Adrenal gland (tissue), 12 donors: Measurements from ENCODE around the gene ACSF2. TPM values are rescaled to one million over a fixed set of nuclear protein-coding genes. Genes with fewer than 3 reads are reported as not detected.

ENCODE experiments used
- DNase-seq, 7 donors: peaks; one replicate each; pipeline ENCODE4 v3.0.0-alpha.2; 2019 to 2020
- H3K27ac ChIP-seq, 5 donors: fragments of 200-600 bp; sonication (generic) in 4 of 5; 1 replicate in 3 of 5; 2 replicates in 2 of 5; pipeline versions ENCODE4 v1.5.1 to v1.8.0; 2016 to 2020; ENCODE audit warnings: mild to moderate bottlenecking in 1 of 5
- H3K27me3 ChIP-seq: fragments of 200-600 bp; 2 replicates; pipeline ENCODE4 v1.8.0; 2021
- H3K36me3 ChIP-seq, 2 donors: fragments of 200-600 bp; replicated peaks in 1 of 2; 1 replicate in 1 of 2; 2 replicates in 1 of 2; pipeline versions ENCODE4 v1.5.1 to v1.8.0; 2018 to 2022
- H3K4me1 ChIP-seq, 2 donors: fragments of 200-600 bp; replicated peaks in 1 of 2; 1 replicate in 1 of 2; 2 replicates in 1 of 2; pipeline versions ENCODE4 v1.5.1 to v1.8.0; 2018 to 2021
- H3K4me3 ChIP-seq, 4 donors: fragments of 200-600 bp; sonication (generic) in 3 of 4; one replicate each; pipeline ENCODE4 v1.5.1; 2016 to 2018
- H3K9me3 ChIP-seq, 3 donors: fragments of 200-600 bp; sonication (generic) in 1 of 3; replicated peaks in 1 of 3; 1 replicate in 2 of 3; 2 replicates in 1 of 3; pipeline versions ENCODE4 v1.5.1 to v1.8.0; 2016 to 2021
- CTCF ChIP-seq, 6 experiments: fragments of 450-650 bp in 4 of 6; fragments of 200-600 bp in 2 of 6; sonication (generic) in 1 of 6; IDR thresholded peaks; 1 replicate in 5 of 6; 2 replicates in 1 of 6; pipeline versions ENCODE4 v1.5.1 to v1.8.0; 2016 to 2021; ENCODE audit warnings: antibody characterized with exemption in 6 of 6, mild to moderate bottlenecking in 2 of 6, moderate library complexity in 1 of 6
- POLR2A ChIP-seq, 2 donors: fragments of 450-650 bp; IDR thresholded peaks; one replicate each; pipeline ENCODE4 v1.6.1; 2017; ENCODE audit warnings: antibody characterized with exemption in 2 of 2, mild to moderate bottlenecking in 2 of 2, moderate library complexity in 1 of 2
- WGBS, 4 donors: extraction: QIAGEN DNeasy Blood & Tissue Kit in 2 of 4; methylation state at CpG; one replicate each; pipeline versions ENCODE4 v1.1.5 to v1.1.7; 2013 to 2017; 5-methylcytosine and 5-hydroxymethylcytosine counted together
- intact Hi-C, 2 donors: fragments of 100-400 bp; cut with DNase I; formaldehyde crosslinking; loops; one replicate each; pipeline versions ENCODE4 v1.14.1 to v1.15.0; 2022 to 2023
- polyA plus RNA-seq, 3 donors: library from polyadenylated mRNA; stranded (reverse); fragments of 200-250 nt in 2 of 3; fragments of 350-450 nt in 1 of 3; fragmentation: Illumina TruSeq in 1 of 3; extraction: RNeasy Lipid Tissue Mini Kit (QIAGEN cat#74804) in 1 of 3; gene quantifications; one replicate each; pipeline ENCODE4 v1.2.3, GENCODE V29; 2013 to 2014
- total RNA-seq, 9 donors: library from RNA; depleted of rRNA in 4 of 9; stranded (reverse); fragments of >200 nt in 4 of 9; fragments of 120-200 nt in 1 of 9; fragmentation: NEBNext Ultra II Directional in 1 of 9; extraction: Animal tissue kit (Norgen Biotek cat#: 25700) in 1 of 9; gene quantifications; one replicate each; pipeline versions ENCODE4 v1.1.0 to v1.2.4, GENCODE V29; 2013 to 2023
- donor health status: healthy with polysubstance abuse.
- donor health status: Bipolar disorder and iron deficiency.
- donor health status: DM: yes; HTN: yes; CAD: no.
- donor health status: DM: no; HTN: no; CAD: no.
- donor health status: DM: no; HTN: no; CAD: no.
- donor health status: DM: yes; HTN: yes; CAD: no.

ACSF2 gene
- total and polyA plus RNA-seq, 12 donors: 92.1 to 434 (median 196) TPM

- no peaks in the 10 kb centered on the region for H3K27me3 ChIP-seq
- WGBS, 4 donors: 87 to 93% (median 90%) methylated on average over 9 to 14 of the region's 14 CpGs
- TF ChIP-seq CTCF (IDR thresholded peaks at IDR 0.05) (no peak), POLR2A (IDR thresholded peaks at IDR 0.05) (no peak)
- DNase-seq: no peak
- peaks cover 0 to 11% of the 10 kb centered on the region in 2 donors for H3K4me1 ChIP-seq
- no peaks in the 10 kb centered on the region for H3K9me3 ChIP-seq
- intact Hi-C loops: no loop called here
- no peak overlapping the region for H3K27ac ChIP-seq
- H3K36me3 ChIP-seq: peaks cover 0 to 21% of the 10 kb centered on the region in 2 donors
- no peak overlapping the region for H3K4me3 ChIP-seq
These were observed 35.6 kb downstream of the ACSF2 start for GRCh38 chr17:50461550-50462132.

GRCh38 chr17:50462446-50462845 lies 36.4 kb downstream of the ACSF2 start:
- DNase-seq: no peak
- no peak for TF ChIP-seq CTCF (IDR thresholded peaks at IDR 0.05)
- TF ChIP-seq POLR2A (IDR thresholded peaks at IDR 0.05): no peak
- H3K9me3 ChIP-seq: no peaks in the 10 kb centered on the region
- no peak overlapping the region for H3K4me3 ChIP-seq
- no peak overlapping the region for H3K27ac ChIP-seq
- peaks cover 0 to 11% of the 10 kb centered on the region in 2 donors for H3K4me1 ChIP-seq
- peaks cover 0 to 21% of the 10 kb centered on the region in 2 donors for H3K36me3 ChIP-seq
- no peaks in the 10 kb centered on the region for H3K27me3 ChIP-seq
- intact Hi-C loops: no loop called here
- WGBS, 4 donors: 76 to 87% (median 82%) methylated on average over 6 to 9 of the region's 9 CpGs

- no peak for TF ChIP-seq POLR2A (IDR thresholded peaks at IDR 0.05)
- no peak for TF ChIP-seq CTCF (IDR thresholded peaks at IDR 0.05)
- intact Hi-C loops: no loop called here
These were observed 38.1 kb downstream of the ACSF2 start for GRCh38 chr17:50464121-50464520.

GRCh38 chr17:50464736-50465135 lies 38.7 kb downstream of the ACSF2 start:
- Histone ChIP-seq H3K4me3 (no peak overlapping the region), H3K9me3 (no peaks in the 10 kb centered on the region), H3K36me3 (peaks cover 0 to 21% of the 10 kb centered on the region in 2 donors), H3K27me3 (no peaks in the 10 kb centered on the region), H3K27ac (no peak overlapping the region), H3K4me1 (peaks cover 15 to 16% of the 10 kb centered on the region in 2 donors)
- TF ChIP-seq POLR2A (IDR thresholded peaks at IDR 0.05) (no peak), CTCF (IDR thresholded peaks at IDR 0.05) (no peak)
- 85 to 92% (median 90%) methylated on average over 4 of the region's 4 CpGs for WGBS, 4 donors
- no peak for DNase-seq
- intact Hi-C loops: no loop called here

More at GRCh38 chr17:50464121-50464520, 38.1 kb downstream of the ACSF2 start:
- H3K27me3 ChIP-seq: no peaks in the 10 kb centered on the region
- no peak overlapping the region for H3K27ac ChIP-seq
- H3K36me3 ChIP-seq: peaks cover 0 to 21% of the 10 kb centered on the region in 2 donors
- no peaks in the 10 kb centered on the region for H3K9me3 ChIP-seq
- H3K4me3 ChIP-seq: no peak overlapping the region
- no peak for DNase-seq
- peaks cover 10 to 11% of the 10 kb centered on the region in 2 donors for H3K4me1 ChIP-seq
- 92 to 97% (median 95%) methylated on average over 2 to 3 of the region's 3 CpGs for WGBS, 4 donors
